Left ventricle myocardium inferior (tissue), 1 donor: ENCODE data around the gene GLP2R. TPM values are rescaled to one million over a fixed set of nuclear protein-coding genes. Genes with fewer than 3 reads are reported as not detected.

ENCODE experiments used
- DNase-seq: peaks from one replicate; pipeline ENCODE4 v3.0.0-alpha.2; 2020
- H3K27ac ChIP-seq: fragments of 200-600 bp; replicated peaks from 2 replicates; pipeline ENCODE4 v1.8.0; 2021
- H3K27me3 ChIP-seq: fragments of 200-600 bp; 2 replicates; pipeline ENCODE4 v1.8.0; 2021; ENCODE audit warnings: low read depth
- H3K36me3 ChIP-seq: fragments of 200-600 bp; 2 replicates; pipeline ENCODE4 v1.8.0; 2021
- H3K4me1 ChIP-seq: fragments of 200-600 bp; 2 replicates; pipeline ENCODE4 v1.8.0; 2021
- H3K4me3 ChIP-seq: fragments of 200-600 bp; 2 replicates; pipeline ENCODE4 v1.8.0; 2021; ENCODE audit warnings: mild to moderate bottlenecking, moderate library complexity
- H3K9me3 ChIP-seq: fragments of 200-600 bp; replicated peaks from 2 replicates; pipeline ENCODE4 v1.8.0; 2021
- intact Hi-C: fragments of 100-400 bp; cut with micrococcal nuclease; formaldehyde crosslinking; loops from one replicate; pipeline ENCODE4 v1.11.0; 2022
- total RNA-seq: library from RNA; stranded (reverse); fragmentation: NEBNext Ultra II Directional; extraction: Animal tissue kit (Norgen Biotek cat#: 25700); gene quantifications from one replicate; pipeline ENCODE4 v1.2.1, GENCODE V29; 2021
- TF ChIP-seq, protein P1 (sequence below): fragments of 200-600 bp; IDR thresholded peaks from 2 replicates; pipeline ENCODE4 v1.8.0; 2021; ENCODE audit warnings: antibody characterized with exemption, mild to moderate bottlenecking, borderline replicate concordance
- donor health status: DM: no; HTN: yes; CAD: no; lungs with severe emphysema.

GLP2R gene
- total RNA-seq, 1 donor from 2014 or later = not detected

DNA sequence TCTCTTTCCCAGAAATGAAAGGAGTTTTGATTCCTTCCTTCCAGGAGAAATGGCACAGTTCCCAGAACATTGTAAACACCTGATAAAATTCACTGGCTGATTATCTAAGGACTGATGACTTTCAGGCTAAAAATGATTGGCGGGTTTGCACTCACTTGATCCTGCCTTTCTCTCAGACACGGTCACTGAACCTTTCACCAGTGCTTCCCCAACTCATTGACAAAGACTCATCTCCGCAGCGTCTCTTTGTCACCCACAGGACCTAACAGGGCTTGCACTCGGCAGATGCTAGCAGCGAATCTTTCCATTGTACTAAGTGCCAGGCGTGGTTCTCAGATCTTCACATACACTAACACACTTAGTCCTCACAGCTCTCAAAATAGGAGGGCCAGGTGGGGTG, 27.0 kb upstream of the GLP2R start:
- Histone ChIP-seq H3K27me3 (peaks cover 12% of the 10 kb centered on the region), H3K36me3 (no peaks in the 10 kb centered on the region), H3K9me3 (no peaks in the 10 kb centered on the region), H3K27ac (no peak overlapping the region), H3K4me1 (peaks cover 28% of the 10 kb centered on the region), H3K4me3 (no peak overlapping the region)
- DNase-seq = no peak
- intact Hi-C loops = no loop called here
- TF ChIP-seq, protein P1, sequence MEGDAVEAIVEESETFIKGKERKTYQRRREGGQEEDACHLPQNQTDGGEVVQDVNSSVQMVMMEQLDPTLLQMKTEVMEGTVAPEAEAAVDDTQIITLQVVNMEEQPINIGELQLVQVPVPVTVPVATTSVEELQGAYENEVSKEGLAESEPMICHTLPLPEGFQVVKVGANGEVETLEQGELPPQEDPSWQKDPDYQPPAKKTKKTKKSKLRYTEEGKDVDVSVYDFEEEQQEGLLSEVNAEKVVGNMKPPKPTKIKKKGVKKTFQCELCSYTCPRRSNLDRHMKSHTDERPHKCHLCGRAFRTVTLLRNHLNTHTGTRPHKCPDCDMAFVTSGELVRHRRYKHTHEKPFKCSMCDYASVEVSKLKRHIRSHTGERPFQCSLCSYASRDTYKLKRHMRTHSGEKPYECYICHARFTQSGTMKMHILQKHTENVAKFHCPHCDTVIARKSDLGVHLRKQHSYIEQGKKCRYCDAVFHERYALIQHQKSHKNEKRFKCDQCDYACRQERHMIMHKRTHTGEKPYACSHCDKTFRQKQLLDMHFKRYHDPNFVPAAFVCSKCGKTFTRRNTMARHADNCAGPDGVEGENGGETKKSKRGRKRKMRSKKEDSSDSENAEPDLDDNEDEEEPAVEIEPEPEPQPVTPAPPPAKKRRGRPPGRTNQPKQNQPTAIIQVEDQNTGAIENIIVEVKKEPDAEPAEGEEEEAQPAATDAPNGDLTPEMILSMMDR = no peak

DNA sequence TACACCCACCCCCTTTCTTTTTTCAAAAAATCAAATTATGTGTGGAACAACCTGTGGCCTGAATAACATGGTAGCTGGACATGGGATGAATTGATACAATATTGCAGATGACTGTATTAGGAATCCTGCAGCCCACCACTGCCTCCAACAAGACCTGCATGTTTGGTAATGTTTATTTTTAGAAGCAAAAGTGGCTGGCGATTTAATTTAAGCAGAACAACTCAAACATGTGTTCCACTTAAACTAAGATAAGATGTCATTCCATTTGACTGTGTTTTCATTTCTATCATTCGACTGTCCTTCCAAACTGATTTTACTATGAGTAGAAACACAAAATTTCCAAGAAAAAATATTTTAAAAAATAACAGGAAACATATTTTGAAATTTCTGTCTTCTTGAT, 24.2 kb upstream of the GLP2R start:
- H3K27ac ChIP-seq = peak overlapping the region; percentile 58
- intact Hi-C loops = no loop called here
- H3K27me3 ChIP-seq = peaks cover 12% of the 10 kb centered on the region

DNA sequence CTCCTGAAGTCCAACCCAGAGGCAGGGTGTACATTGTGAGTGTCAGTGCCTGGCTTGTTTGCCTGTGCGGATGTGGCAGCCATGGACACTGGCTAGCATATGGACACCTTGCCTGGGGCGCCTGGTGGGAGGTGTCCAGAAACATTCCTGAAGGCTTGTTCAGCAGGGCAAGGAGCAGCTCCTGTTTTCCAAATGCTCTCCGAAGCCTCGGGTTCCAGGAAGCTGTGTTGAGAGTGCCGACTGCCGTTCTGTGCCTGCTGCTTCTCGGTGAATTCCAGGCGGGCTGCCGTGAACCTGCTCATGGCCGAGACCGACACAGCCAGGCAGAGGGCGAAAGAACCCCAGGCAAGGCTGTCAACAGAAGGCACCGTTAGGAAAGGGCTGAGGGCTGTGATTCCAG, 23.4 kb upstream of the GLP2R start:
- peaks cover 28% of the 10 kb centered on the region for H3K4me1 ChIP-seq
- peaks cover 12% of the 10 kb centered on the region for H3K27me3 ChIP-seq
- H3K27ac ChIP-seq = peak overlapping the region; percentile 58
- no peaks in the 10 kb centered on the region for H3K36me3 ChIP-seq
- peak overlapping the region; percentile 35 for H3K4me3 ChIP-seq
- intact Hi-C loops = no loop called here
- TF ChIP-seq, protein P1 = peak; percentile 25
- H3K9me3 ChIP-seq = peaks cover 20% of the 10 kb centered on the region
- peak; percentile 25 for DNase-seq

More for the DNA sequence above, 24.2 kb upstream of the GLP2R start:
- TF ChIP-seq, protein P1 = no peak
- Histone ChIP-seq H3K4me3 (no peak overlapping the region), H3K36me3 (no peaks in the 10 kb centered on the region), H3K9me3 (peaks cover 20% of the 10 kb centered on the region), H3K4me1 (peaks cover 28% of the 10 kb centered on the region)
- DNase-seq = no peak

DNA sequence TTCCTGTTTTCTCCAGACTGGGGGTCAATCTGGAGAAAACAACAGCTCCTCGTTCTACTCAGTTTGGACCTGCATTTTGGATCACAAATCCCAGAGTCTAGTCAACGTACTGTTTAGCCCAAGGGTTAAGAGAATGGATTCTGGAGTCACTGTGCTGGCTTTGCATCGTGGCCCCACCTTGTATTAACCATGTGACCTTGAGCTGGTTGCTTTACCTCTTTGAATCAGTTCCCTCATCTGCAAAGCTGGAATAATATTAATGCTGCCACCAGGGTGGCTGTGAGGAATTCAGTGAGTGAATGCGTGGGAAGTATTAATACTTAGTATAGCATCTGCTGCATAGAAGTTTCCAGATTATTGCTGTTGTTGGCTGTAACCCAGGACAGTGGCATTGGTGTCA, 23.0 kb upstream of the GLP2R start:
- Histone ChIP-seq H3K36me3 (no peaks in the 10 kb centered on the region), H3K9me3 (peaks cover 20% of the 10 kb centered on the region), H3K4me3 (peak overlapping the region; percentile 35), H3K27me3 (peaks cover 12% of the 10 kb centered on the region), H3K27ac (peak overlapping the region; percentile 58), H3K4me1 (peaks cover 28% of the 10 kb centered on the region)
- DNase-seq = no peak
- TF ChIP-seq, protein P1 = no peak
- intact Hi-C loops = no loop called here

DNA sequence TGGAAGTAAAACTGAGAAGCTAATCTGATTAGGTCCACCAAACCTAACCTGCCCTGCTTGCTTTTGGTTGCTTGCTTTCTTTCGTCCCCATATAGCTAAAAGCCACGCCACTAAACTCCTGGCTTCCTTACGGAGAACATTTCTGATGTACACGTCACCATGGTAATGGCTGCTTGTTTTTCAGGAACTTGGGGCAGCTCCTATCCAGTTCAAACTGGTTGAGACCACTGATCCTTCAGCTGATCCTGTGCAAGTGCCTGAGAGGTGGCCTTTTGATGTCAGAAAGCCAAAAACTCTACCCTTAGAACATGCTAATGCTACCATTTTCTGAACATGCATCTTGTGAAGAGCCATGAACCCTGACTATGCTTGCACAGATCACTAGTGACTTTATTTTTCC, 20.0 kb upstream of the GLP2R start:
- Histone ChIP-seq H3K36me3 (no peaks in the 10 kb centered on the region), H3K4me3 (no peak overlapping the region), H3K9me3 (peaks cover 20% of the 10 kb centered on the region), H3K27me3 (peaks cover 8% of the 10 kb centered on the region), H3K4me1 (peaks cover 30% of the 10 kb centered on the region), H3K27ac (no peak overlapping the region)
- no peak for DNase-seq
- intact Hi-C loops = no loop called here
- TF ChIP-seq, protein P1 = no peak

DNA sequence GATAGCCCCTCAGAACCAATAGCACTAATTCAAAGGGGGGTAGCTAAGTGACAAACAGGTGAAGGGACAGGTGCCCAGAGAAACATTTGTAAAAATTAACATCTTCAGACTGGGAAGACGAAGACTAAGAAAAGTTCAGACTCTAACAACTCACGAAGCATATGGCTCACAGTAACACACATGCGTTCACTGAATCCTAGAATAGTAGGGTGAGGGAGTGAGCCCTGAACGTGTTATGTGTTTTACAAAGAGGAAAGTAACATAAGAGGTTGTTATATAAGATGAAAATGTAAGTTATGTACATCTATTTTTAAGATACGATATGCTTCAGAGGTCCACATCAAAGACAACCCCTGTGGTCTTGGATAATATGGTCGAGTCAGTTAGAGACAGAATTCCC, 19.0 kb upstream of the GLP2R start:
- Histone ChIP-seq H3K27ac (no peak overlapping the region), H3K27me3 (peaks cover 7% of the 10 kb centered on the region), H3K4me1 (peaks cover 33% of the 10 kb centered on the region), H3K36me3 (no peaks in the 10 kb centered on the region), H3K4me3 (no peak overlapping the region), H3K9me3 (peaks cover 20% of the 10 kb centered on the region)
- DNase-seq = no peak
- TF ChIP-seq, protein P1 = no peak
- intact Hi-C loops = no loop called here
